Measurements from ENCODE around the gene ENPEP.

GRCh38 chr4:110526589-110526988 lies 50.6 kb downstream of the ENPEP start:
- TF ChIP-seq CTCF (conservative IDR thresholded peaks at IDR 0.05), result no peak
- no peak for TF ChIP-seq ZFX (IDR thresholded peaks at IDR 0.05)

Measured in C4-2B (cell line).